Activated T-cell treated with anti-CD3 and anti-CD28 coated beads for 48 hours (primary cell): ENCODE measurements around the gene GABRB3.
A peak's percentile ranks its signal among the peaks of the same experiment; 100 is the strongest.

Experiments
- DNase-seq: peaks from one replicate; pipeline ENCODE4 v3.0.0-alpha.2; 2020; ENCODE audit warnings: low read depth

GABRB3 gene

GRCh38 chr15:26630857-26631256 lies 142.0 kb downstream of the GABRB3 start:
- no peak for DNase-seq

GRCh38 chr15:26628879-26629529 lies 143.9 kb downstream of the GABRB3 start:
- DNase-seq, result peak; percentile 2

GRCh38 chr15:26628071-26628470 lies 144.8 kb downstream of the GABRB3 start:
- no peak for DNase-seq

GRCh38 chr15:26624128-26624527 lies 148.7 kb downstream of the GABRB3 start:
- no peak for DNase-seq

- no peak for DNase-seq
Observed at GRCh38 chr15:26623071-26623470, 149.8 kb downstream of the GABRB3 start.

GRCh38 chr15:26621816-26622215 lies 151.1 kb downstream of the GABRB3 start:
- no peak for DNase-seq

GRCh38 chr15:26620528-26621458 lies 152.1 kb downstream of the GABRB3 start:
- no peak for DNase-seq

GRCh38 chr15:26615927-26616302 lies 157.0 kb downstream of the GABRB3 start:
- no peak for DNase-seq

- no peak for DNase-seq
Observed at GRCh38 chr15:26615188-26615926, 157.5 kb downstream of the GABRB3 start.

- no peak for DNase-seq
Observed at GRCh38 chr15:26614734-26615133, 158.1 kb downstream of the GABRB3 start.

- no peak for DNase-seq
Observed at GRCh38 chr15:26598704-26599103, 174.2 kb downstream of the GABRB3 start.

- no peak for DNase-seq
Observed at GRCh38 chr15:26595611-26596010, 177.3 kb downstream of the GABRB3 start.

GRCh38 chr15:26590676-26591075 lies 182.2 kb downstream of the GABRB3 start:
- no peak for DNase-seq

- no peak for DNase-seq
Observed at GRCh38 chr15:26582840-26583239, 190.0 kb downstream of the GABRB3 start.

GRCh38 chr15:26580943-26581342 lies 191.9 kb downstream of the GABRB3 start:
- no peak for DNase-seq

- no peak for DNase-seq
Observed at GRCh38 chr15:26572602-26573350, 200.1 kb downstream of the GABRB3 start.

- DNase-seq, result no peak
Observed at GRCh38 chr15:26571346-26571745, 201.5 kb downstream of the GABRB3 start.

GRCh38 chr15:26565542-26565941 lies 207.3 kb downstream of the GABRB3 start:
- DNase-seq, result no peak

- DNase-seq, result no peak
Observed at GRCh38 chr15:26564361-26564760, 208.5 kb downstream of the GABRB3 start.

- DNase-seq, result no peak
Observed at GRCh38 chr15:26562336-26562735, 210.5 kb downstream of the GABRB3 start.

GRCh38 chr15:26561896-26562295 lies 211.0 kb downstream of the GABRB3 start:
- DNase-seq, result no peak

GRCh38 chr15:26561130-26561529 lies 211.7 kb downstream of the GABRB3 start:
- DNase-seq, result no peak
